ENCODE data around the gene PDE6H.

Gene PDE6H

DNA sequence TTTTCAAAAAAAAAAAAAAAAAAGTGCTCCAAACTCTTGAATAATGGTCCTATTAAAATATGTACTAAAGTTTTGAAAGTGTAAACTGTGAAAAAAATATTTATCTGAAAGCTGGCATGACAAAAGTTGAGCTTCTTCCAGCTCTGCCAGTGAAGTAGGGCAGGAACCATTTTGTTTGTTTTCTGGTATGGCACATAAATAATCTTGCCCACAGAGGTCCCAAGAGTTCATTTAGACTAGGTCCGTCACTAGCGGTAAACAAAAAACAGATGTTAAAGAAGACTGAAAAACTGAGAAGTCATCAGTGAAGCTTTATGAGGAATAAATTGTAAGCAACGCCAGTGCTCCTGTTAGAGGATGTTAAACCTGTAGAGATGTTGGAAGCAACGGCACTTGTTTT lies 41.5 kb upstream of the PDE6H start:
- no peak for DNase-seq (ENCODE audit: low spot score)
- ChIA-PET CTCF (interaction anchor here (0.6 kb wide), 1 partner anchor 82 kb away, joined by 7 read pairs; no protein-coding TSS in a partner anchor), POLR2A (ENCODE audit: low non-redundant PET) (no interaction called here)
- H3K27ac ChIP-seq: no peak overlapping the region
- TF ChIP-seq, protein P1, sequence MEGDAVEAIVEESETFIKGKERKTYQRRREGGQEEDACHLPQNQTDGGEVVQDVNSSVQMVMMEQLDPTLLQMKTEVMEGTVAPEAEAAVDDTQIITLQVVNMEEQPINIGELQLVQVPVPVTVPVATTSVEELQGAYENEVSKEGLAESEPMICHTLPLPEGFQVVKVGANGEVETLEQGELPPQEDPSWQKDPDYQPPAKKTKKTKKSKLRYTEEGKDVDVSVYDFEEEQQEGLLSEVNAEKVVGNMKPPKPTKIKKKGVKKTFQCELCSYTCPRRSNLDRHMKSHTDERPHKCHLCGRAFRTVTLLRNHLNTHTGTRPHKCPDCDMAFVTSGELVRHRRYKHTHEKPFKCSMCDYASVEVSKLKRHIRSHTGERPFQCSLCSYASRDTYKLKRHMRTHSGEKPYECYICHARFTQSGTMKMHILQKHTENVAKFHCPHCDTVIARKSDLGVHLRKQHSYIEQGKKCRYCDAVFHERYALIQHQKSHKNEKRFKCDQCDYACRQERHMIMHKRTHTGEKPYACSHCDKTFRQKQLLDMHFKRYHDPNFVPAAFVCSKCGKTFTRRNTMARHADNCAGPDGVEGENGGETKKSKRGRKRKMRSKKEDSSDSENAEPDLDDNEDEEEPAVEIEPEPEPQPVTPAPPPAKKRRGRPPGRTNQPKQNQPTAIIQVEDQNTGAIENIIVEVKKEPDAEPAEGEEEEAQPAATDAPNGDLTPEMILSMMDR (conservative IDR thresholded peaks at IDR 0.05; ENCODE audit: low read depth): no peak

DNA sequence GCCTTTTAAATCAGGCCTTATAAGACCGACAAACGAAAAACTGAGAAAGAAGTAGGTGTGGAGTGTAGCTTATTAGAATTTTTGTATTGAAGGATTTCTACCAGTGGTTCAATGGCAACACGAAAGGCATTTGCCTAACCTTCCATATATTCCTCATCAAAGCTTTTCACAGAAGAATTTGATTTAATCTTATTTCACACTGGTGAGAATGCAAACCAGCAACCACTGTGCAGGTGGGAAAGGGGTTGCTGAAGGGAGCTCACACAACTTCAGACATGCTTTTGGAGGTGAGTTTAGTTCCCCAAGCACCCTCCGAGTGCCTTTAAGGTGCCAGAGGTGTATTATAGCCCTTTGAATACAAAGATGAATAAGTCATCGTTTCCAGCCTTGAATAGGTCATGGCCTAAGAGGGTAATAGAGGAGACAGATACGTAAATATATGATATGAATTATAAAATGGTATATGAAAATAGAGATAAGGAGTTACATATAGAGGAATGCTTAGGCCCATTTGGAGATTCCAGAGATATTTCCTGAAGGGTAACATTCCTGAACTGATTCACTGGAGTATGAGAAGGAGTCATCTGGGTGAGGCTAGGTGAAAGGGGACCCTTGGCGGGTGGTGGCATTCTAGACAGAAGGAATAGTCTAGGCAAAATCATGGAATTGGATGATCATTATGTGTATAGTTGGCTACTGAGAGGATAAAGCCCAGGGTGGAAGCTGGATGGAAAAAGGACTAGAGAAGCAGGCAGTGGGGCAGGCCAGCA lies 40.9 kb upstream of the PDE6H start:
- DNase-seq (ENCODE audit: low spot score): peak; percentile 43
- TF ChIP-seq, protein P1 (conservative IDR thresholded peaks at IDR 0.05; ENCODE audit: low read depth): no peak
- no peak overlapping the region for H3K27ac ChIP-seq
- ChIA-PET POLR2A (ENCODE audit: low non-redundant PET) (no interaction called here), CTCF (interaction anchor here (0.6 kb wide), 1 partner anchor 82 kb away, joined by 7 read pairs; no protein-coding TSS in a partner anchor)

DNA sequence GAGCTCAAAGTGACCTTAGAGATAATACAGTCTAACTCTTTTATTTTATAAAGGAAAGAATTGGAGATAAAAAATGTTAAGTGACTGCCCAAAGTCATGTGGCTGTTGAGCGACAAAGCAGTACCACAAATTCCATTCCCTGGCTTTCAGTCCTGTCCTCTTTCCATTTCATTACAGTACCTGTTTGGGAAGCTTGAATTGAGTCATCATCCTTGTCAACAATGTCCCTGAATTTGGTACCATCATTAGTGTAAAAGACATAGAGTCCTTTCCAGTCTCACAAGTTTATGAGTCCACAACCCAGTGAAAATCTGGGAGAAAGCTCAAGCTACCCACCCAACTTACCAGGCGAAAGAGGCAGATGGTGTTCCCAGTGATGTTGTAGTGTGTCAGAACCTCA lies 38.3 kb upstream of the PDE6H start:
- POLR2A ChIA-PET (ENCODE audit: low non-redundant PET): no interaction called here
- CTCF ChIA-PET: no interaction called here
- TF ChIP-seq, protein P1 (conservative IDR thresholded peaks at IDR 0.05; ENCODE audit: low read depth): no peak
- no peak for DNase-seq (ENCODE audit: low spot score)
- H3K27ac ChIP-seq: no peak overlapping the region

DNA sequence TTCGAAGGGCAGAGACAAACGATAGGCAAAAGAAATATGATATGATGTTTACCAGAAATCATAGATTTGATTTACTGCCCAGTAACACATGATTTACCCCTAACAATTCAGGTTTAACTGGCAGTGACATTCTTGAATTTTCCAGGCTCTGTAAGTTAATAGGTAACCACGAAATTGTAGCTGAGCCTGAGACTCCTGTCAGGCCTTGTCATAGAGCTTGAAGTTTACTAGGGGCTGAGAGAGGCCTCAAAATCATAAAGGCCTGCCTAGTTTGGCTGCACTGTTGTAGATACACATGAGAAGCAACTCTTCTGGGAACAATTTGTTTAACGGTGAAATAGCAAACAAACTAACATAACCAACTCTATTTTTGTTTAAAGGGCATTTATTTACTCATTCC lies 37.8 kb upstream of the PDE6H start:
- DNase-seq (ENCODE audit: low spot score): no peak
- no peak overlapping the region for H3K27ac ChIP-seq
- TF ChIP-seq, protein P1 (conservative IDR thresholded peaks at IDR 0.05; ENCODE audit: low read depth): no peak
- POLR2A ChIA-PET (ENCODE audit: low non-redundant PET): no interaction called here
- CTCF ChIA-PET: no interaction called here

DNA sequence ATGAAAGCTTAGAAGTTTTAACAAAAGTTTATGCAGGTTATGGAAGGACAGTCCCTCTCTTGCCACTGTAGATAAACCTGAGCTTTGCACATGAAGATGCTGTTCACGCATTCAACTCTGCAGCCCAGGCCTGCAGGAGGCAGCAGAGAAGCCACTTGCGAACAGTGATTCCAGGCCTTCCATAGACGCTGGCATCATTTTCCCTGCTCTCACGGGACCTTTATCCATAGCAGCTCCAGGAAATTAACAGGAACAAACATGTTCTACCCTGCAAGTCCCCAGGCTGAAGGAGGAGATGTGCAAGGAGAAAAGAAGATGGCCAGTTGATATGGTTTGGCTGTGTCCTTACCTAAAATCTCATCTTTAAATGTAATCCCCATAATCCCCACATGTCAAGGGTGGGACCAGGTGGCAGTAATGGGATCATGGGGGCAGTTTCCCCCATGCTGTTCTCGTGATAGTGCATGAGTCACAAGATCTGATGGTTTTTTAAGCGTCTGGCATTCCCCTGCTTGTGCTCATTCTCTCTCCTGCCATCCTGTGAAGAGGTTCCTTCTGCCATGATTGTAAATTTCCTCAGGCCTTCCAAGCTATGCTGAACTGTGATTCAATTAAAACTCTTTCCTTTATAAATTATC lies 36.5 kb upstream of the PDE6H start:
- ChIA-PET CTCF (interaction anchor here (0.5 to 1.1 kb wide), 2 partner anchors 59 to 396 kb away, joined by 3 read pairs; no protein-coding TSS in a partner anchor), POLR2A (ENCODE audit: low non-redundant PET) (no interaction called here)
- DNase-seq (ENCODE audit: low spot score): no peak
- H3K27ac ChIP-seq: no peak overlapping the region
- TF ChIP-seq, protein P1 (conservative IDR thresholded peaks at IDR 0.05; ENCODE audit: low read depth): no peak

DNA sequence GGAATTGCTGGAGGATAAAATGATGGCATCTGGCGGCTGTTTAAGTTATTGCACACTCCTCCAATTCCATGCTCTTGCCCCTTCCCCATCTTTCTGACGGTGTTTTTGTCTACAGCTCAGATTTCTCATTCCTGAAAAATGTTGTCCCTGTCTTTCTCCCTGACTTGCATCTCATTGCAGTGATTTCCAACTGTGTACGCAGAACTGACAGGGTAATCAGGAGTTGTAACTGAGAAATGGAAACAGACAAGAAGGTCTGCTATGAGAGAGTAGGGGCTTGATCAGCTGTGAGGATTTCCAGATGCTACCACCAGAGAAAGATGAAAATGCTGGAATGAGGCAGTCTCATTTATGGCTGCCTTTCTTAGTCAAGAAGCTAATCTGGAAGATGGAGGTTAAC lies 35.8 kb upstream of the PDE6H start:
- no peak for DNase-seq (ENCODE audit: low spot score)
- H3K27ac ChIP-seq: no peak overlapping the region
- CTCF ChIA-PET: interaction anchor here (1.1 kb wide), 1 partner anchor 59 kb away, joined by 3 read pairs; no protein-coding TSS in a partner anchor
- TF ChIP-seq, protein P1 (conservative IDR thresholded peaks at IDR 0.05; ENCODE audit: low read depth): no peak
- POLR2A ChIA-PET (ENCODE audit: low non-redundant PET): no interaction called here
